Measurements from ENCODE around the gene KRT85. TPM values are rescaled to one million over a fixed set of nuclear protein-coding genes. Genes with fewer than 3 reads are reported as not detected.

Gene KRT85
- total and polyA plus RNA-seq, 2 donors (not counting 3 experiments of a cell fraction or from before 2014, with no cell fraction given): not detected

- H3K4me1 ChIP-seq (ENCODE audit: control insufficient read depth, extremely low read depth, insufficient read depth, low read length): no peaks in the 10 kb centered on the region
- POLR2A ChIA-PET: no interaction called here
- H3K79me2 ChIP-seq (ENCODE audit: control insufficient read depth, insufficient read depth, low read length): no peaks in the 10 kb centered on the region
- no peak for FAIRE-seq
- no peaks in the 10 kb centered on the region for H3K9me3 ChIP-seq (replicated peaks; ENCODE audit: control insufficient read depth, insufficient read depth, low read length)
- no peak overlapping the region for H3K4me3 ChIP-seq (replicated peaks in 1 of 3; ENCODE audit: insufficient read depth in 1 of 3, low read depth in 1 of 3, low read length in 3 of 3)
- peaks cover under 1 to 11% of the 10 kb centered on the region in 2 experiments for H3K27me3 ChIP-seq (ENCODE audit: control insufficient read depth in 2 of 2, insufficient read depth in 2 of 2, low read length in 2 of 2)
- intact Hi-C loops (cut with micrococcal nuclease): no loop called here
- H4K20me1 ChIP-seq (replicated peaks; ENCODE audit: control insufficient read depth, extremely low read depth, insufficient read depth, low read length): no peaks in the 10 kb centered on the region
- CTCF ChIA-PET: interaction anchor here (1.0 to 1.4 kb wide), 3 partner anchors 9 to 521 kb away, joined by 3 to 4 read pairs (median 3); no protein-coding TSS in a partner anchor
- no peak for DNase-seq (ENCODE audit: low read depth, low spot score)
- no peaks in the 10 kb centered on the region for H3K9me1 ChIP-seq (replicated peaks; ENCODE audit: control insufficient read depth, extremely low read depth, insufficient read depth, low read length)
- H3K36me3 ChIP-seq (ENCODE audit: control insufficient read depth in 2 of 2, extremely low read depth in 1 of 2, insufficient read depth in 2 of 2, low read length in 2 of 2): no peaks in the 10 kb centered on the region
- no TSS peak for BruUV-seq (replicated peaks)
- H3K4me2 ChIP-seq (ENCODE audit: insufficient read depth, low read length): no peak overlapping the region
- H2AFZ ChIP-seq (ENCODE audit: low read depth, low read length): no peak overlapping the region
- no peak overlapping the region for H3K27ac ChIP-seq (ENCODE audit: insufficient read depth, low read depth, low read length)
- dilution Hi-C loops (cut with MboI; ENCODE audit: extremely low pct_ligation_motif_present, low sequenced_read_pairs): no loop called here
- TF ChIP-seq FOS (IDR thresholded peaks at IDR 0.05; ENCODE audit: borderline replicate concordance, insufficient read depth, low read length) (no peak), EZH2 (IDR thresholded peaks at IDR 0.05; ENCODE audit: borderline replicate concordance, low read depth, low read length, severe bottlenecking) (no peak), GATA2 (IDR thresholded peaks at IDR 0.05; ENCODE audit: insufficient read depth, insufficient read length, low read depth, low read length) (no peak), MYC (IDR thresholded peaks at IDR 0.05; ENCODE audit: low read depth, low read length) (no peak)
- H3K9ac ChIP-seq (replicated peaks; ENCODE audit: extremely low read depth, insufficient read depth, low read length): no peak overlapping the region
Observed at GRCh38 chr12:52358575-52359350, 8.5 kb downstream of the KRT85 start.

GRCh38 chr12:52356762-52357580 is 10.3 kb downstream of the KRT85 start:
- CTCF ChIA-PET: interaction anchor here (1.4 kb wide), 1 partner anchor 7 kb away, joined by 4 read pairs; no protein-coding TSS in a partner anchor

More at GRCh38 chr12:52356762-52357580, 10.3 kb downstream of the KRT85 start:
- no peak overlapping the region for H3K4me3 ChIP-seq (replicated peaks in 1 of 3; ENCODE audit: insufficient read depth in 1 of 3, low read depth in 1 of 3, low read length in 3 of 3)
- H3K27me3 ChIP-seq (ENCODE audit: control insufficient read depth in 2 of 2, insufficient read depth in 2 of 2, low read length in 2 of 2): peaks cover 7 to 13% of the 10 kb centered on the region in 2 experiments
- no peak overlapping the region for H3K27ac ChIP-seq (ENCODE audit: insufficient read depth, low read depth, low read length)
- dilution Hi-C loops (cut with MboI; ENCODE audit: extremely low pct_ligation_motif_present, low sequenced_read_pairs): no loop called here
- no peaks in the 10 kb centered on the region for H4K20me1 ChIP-seq (replicated peaks; ENCODE audit: control insufficient read depth, extremely low read depth, insufficient read depth, low read length)
- POLR2A ChIA-PET: no interaction called here
- no TSS peak for BruUV-seq (replicated peaks)
- H3K4me2 ChIP-seq (ENCODE audit: insufficient read depth, low read length): no peak overlapping the region
- H3K9ac ChIP-seq (replicated peaks; ENCODE audit: extremely low read depth, insufficient read depth, low read length): no peak overlapping the region
- FAIRE-seq: no peak
- intact Hi-C loops (cut with micrococcal nuclease): no loop called here
- no peak overlapping the region for H2AFZ ChIP-seq (ENCODE audit: low read depth, low read length)
- H3K9me3 ChIP-seq (replicated peaks; ENCODE audit: control insufficient read depth, insufficient read depth, low read length): no peaks in the 10 kb centered on the region
- H3K79me2 ChIP-seq (ENCODE audit: control insufficient read depth, insufficient read depth, low read length): no peaks in the 10 kb centered on the region
- no peak for TF ChIP-seq CTCF (IDR thresholded peaks at IDR 0.05; ENCODE audit: extremely low read depth in 1 of 2, insufficient read depth in 1 of 2, low read depth in 1 of 2, low read length in 2 of 2)
- no peak for TF ChIP-seq EZH2 (IDR thresholded peaks at IDR 0.05; ENCODE audit: borderline replicate concordance, low read depth, low read length, severe bottlenecking)
- TF ChIP-seq MYC (IDR thresholded peaks at IDR 0.05; ENCODE audit: low read depth, low read length): no peak
- no peak for TF ChIP-seq JUN (IDR thresholded peaks at IDR 0.05; ENCODE audit: borderline replicate concordance, insufficient read depth, insufficient read length, low read depth)
- no peak for TF ChIP-seq POLR2AphosphoS5 (IDR thresholded peaks at IDR 0.05; ENCODE audit: insufficient read depth, low read depth, low read length)
- TF ChIP-seq POLR2A (IDR thresholded peaks at IDR 0.05; ENCODE audit: low read depth, low read length): no peak
- no peak for TF ChIP-seq FOS (IDR thresholded peaks at IDR 0.05; ENCODE audit: borderline replicate concordance, insufficient read depth, low read length)
- TF ChIP-seq, protein P1, sequence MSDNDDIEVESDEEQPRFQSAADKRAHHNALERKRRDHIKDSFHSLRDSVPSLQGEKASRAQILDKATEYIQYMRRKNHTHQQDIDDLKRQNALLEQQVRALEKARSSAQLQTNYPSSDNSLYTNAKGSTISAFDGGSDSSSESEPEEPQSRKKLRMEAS (IDR thresholded peaks at IDR 0.05; ENCODE audit: insufficient read depth, insufficient read length): no peak
- TF ChIP-seq GATA2 (IDR thresholded peaks at IDR 0.05; ENCODE audit: insufficient read depth, insufficient read length, low read depth, low read length): no peak
- H3K4me1 ChIP-seq (ENCODE audit: control insufficient read depth, extremely low read depth, insufficient read depth, low read length): no peaks in the 10 kb centered on the region
- H3K36me3 ChIP-seq (ENCODE audit: control insufficient read depth in 2 of 2, extremely low read depth in 1 of 2, insufficient read depth in 2 of 2, low read length in 2 of 2): no peaks in the 10 kb centered on the region
- DNase-seq (ENCODE audit: low read depth, low spot score): no peak
- no peaks in the 10 kb centered on the region for H3K9me1 ChIP-seq (replicated peaks; ENCODE audit: control insufficient read depth, extremely low read depth, insufficient read depth, low read length)

All from endothelial cell of umbilical vein (primary cell).